Activated B cell treated with CpG ODN at 0.5 μM for 24 hours (primary cell): ENCODE results near the gene ILF2. TPM values are rescaled to one million over a fixed set of nuclear protein-coding genes. Genes with fewer than 3 reads are reported as not detected.

Experiments used
- ATAC-seq: fragments of 200-7000 bp; cut with Tn5 transposase; one replicate; pipeline ENCODE4 v1.10.0; 2021; ENCODE audit warnings: low read depth, mild to moderate bottlenecking, moderate library complexity
- CTCF ChIA-PET: fragments of 350-600 bp; sonication (Branson Sonifier 250); formaldehyde crosslinking; loops from one replicate; lab custom pipeline; 2021; ENCODE audit warnings: antibody characterized with exemption; lab: Charles Lee
- POLR2A ChIA-PET: fragments of 350-600 bp; sonication (Branson Sonifier 250); formaldehyde crosslinking; loops from one replicate; lab custom pipeline; 2021; ENCODE audit warnings: antibody characterized with exemption; lab: Charles Lee
- DNase-seq: peaks from one replicate; pipeline ENCODE4 v3.0.0; 2022
- H3K27ac Mint-ChIP-seq: one replicate; pipeline ENCODE4 v1.8.0; 2020; ENCODE audit warnings: mixed read lengths
- H3K27me3 Mint-ChIP-seq: one replicate; pipeline ENCODE4 v1.8.0; 2021; ENCODE audit warnings: mixed read lengths
- H3K36me3 Mint-ChIP-seq: one replicate; pipeline ENCODE4 v1.8.0; 2021; ENCODE audit warnings: low read depth, mixed read lengths
- H3K4me1 Mint-ChIP-seq: one replicate; pipeline ENCODE4 v1.8.0; 2021; ENCODE audit warnings: mixed read lengths
- H3K4me3 Mint-ChIP-seq: one replicate; pipeline ENCODE4 v1.8.0; 2020; ENCODE audit warnings: mild to moderate bottlenecking, mixed read lengths
- H3K9me3 Mint-ChIP-seq: one replicate; pipeline ENCODE4 v1.8.0; 2020; ENCODE audit warnings: mixed read lengths
- CTCF ChIP-seq: fragments of 200-600 bp; IDR thresholded peaks from one replicate; pipeline ENCODE4 v1.8.0; 2022; ENCODE audit warnings: antibody characterized with exemption, mild to moderate bottlenecking
- intact Hi-C: fragments of 100-400 bp; cut with micrococcal nuclease; formaldehyde crosslinking; loops from one replicate; pipeline ENCODE4 v1.15.1; 2024
- total RNA-seq: library from RNA; stranded (reverse); gene quantifications from 2 replicates; pipeline ENCODE4 v1.2.3, GENCODE V29; 2022

ILF2 gene
- total RNA-seq, 1 donor from 2014 or later: 182 TPM

GRCh38 chr1:153649863-153650235, 20.9 kb downstream of the ILF2 start:
- Mint-ChIP-seq H3K36me3 (peaks cover 28% of the 10 kb centered on the region), H3K27ac (peak overlapping the region; percentile 16), H3K4me1 (peaks cover 6% of the 10 kb centered on the region), H3K4me3 (no peak overlapping the region), H3K9me3 (no peaks in the 10 kb centered on the region), H3K27me3 (no peaks in the 10 kb centered on the region)
- CTCF ChIA-PET: interaction anchor here (0.9 kb wide), 1 partner anchor 139 kb away, joined by 3 read pairs; no protein-coding TSS in a partner anchor
- no peak for TF ChIP-seq CTCF
- ATAC-seq (no peak), DNase-seq (no peak)
- intact Hi-C loops: no loop called here
- POLR2A ChIA-PET: interaction anchor here (0.6 kb wide), 1 partner anchor 55 kb away, joined by 5 read pairs; no protein-coding TSS in a partner anchor

DNA sequence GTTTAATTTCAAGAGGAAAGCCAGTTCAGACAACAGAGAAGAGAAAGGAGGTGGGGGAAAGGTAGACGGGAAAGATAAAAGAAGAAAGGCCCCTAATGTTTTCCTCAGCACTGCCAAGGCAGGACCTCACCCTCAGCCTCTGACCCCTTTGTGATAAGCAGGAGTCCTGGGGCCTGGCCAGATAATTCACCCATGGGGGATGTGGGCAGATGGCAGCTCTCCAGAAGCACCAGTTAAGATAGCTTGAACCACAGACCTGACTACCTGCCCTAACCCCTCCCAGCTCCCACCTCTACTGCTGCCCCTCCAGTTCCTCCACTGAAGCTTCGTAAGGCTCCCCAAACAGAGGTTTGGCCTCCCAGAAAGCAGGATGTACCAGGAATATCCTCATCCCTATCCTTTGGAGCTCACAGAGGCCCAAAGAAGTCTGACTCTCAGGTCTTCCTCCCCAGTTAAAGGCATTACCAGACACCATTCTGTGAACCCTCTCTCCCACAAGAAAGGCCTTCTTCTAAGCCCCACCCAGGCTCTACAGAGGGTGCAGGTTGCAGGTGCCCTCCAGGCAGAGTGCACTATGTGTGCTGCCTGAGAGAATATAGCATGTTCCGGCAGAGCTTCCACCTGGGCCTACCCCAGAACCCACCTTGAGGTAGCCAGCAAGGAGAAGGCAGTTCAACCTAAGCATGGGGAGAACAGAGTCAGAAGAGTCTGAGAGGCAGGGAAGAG, 21.5 kb downstream of the ILF2 start:
- Mint-ChIP-seq H3K9me3 (no peaks in the 10 kb centered on the region), H3K4me1 (peaks cover 8% of the 10 kb centered on the region), H3K36me3 (peaks cover 34% of the 10 kb centered on the region), H3K27ac (no peak overlapping the region), H3K4me3 (no peak overlapping the region), H3K27me3 (no peaks in the 10 kb centered on the region)
- ATAC-seq: no peak
- TF ChIP-seq CTCF: no peak
- ChIA-PET CTCF (interaction anchor here (0.6 to 1.3 kb wide), 3 partner anchors 81 to 1701 kb away, joined by 3 read pairs; no protein-coding TSS in a partner anchor), POLR2A (interaction anchor here (0.6 kb wide), 1 partner anchor 54 kb away, joined by 5 read pairs; no protein-coding TSS in a partner anchor)
- DNase-seq: no peak
- intact Hi-C loops: no loop called here

- peaks cover 45% of the 10 kb centered on the region for H3K36me3 Mint-ChIP-seq
Measured at GRCh38 chr1:153648000-153648643, 22.7 kb downstream of the ILF2 start.

GRCh38 chr1:153647346-153647714, 23.5 kb downstream of the ILF2 start:
- Mint-ChIP-seq H3K9me3 (no peaks in the 10 kb centered on the region), H3K4me1 (peaks cover 12% of the 10 kb centered on the region), H3K27ac (peak overlapping the region; percentile 71), H3K4me3 (no peak overlapping the region), H3K27me3 (no peaks in the 10 kb centered on the region), H3K36me3 (peaks cover 52% of the 10 kb centered on the region)
- POLR2A ChIA-PET: interaction anchor here (0.6 to 2.1 kb wide), 4 partner anchors 12 to 75 kb away, joined by 3 to 14 read pairs (median 4); partner anchors contain the start of genes CHTOP and SNAPIN
- no peak for DNase-seq
- ATAC-seq: no peak
- intact Hi-C loops: no loop called here
- no peak for TF ChIP-seq CTCF
- CTCF ChIA-PET: no interaction called here

More at GRCh38 chr1:153648000-153648643, 22.7 kb downstream of the ILF2 start:
- H3K4me3 Mint-ChIP-seq: no peak overlapping the region
- no peak for TF ChIP-seq CTCF
- peaks cover 12% of the 10 kb centered on the region for H3K4me1 Mint-ChIP-seq
- ChIA-PET POLR2A (interaction anchor here (0.6 to 2.1 kb wide), 5 partner anchors 11 to 94 kb away, joined by 3 to 14 read pairs (median 5); partner anchors contain the start of genes CHTOP and SNAPIN), CTCF (interaction anchor here (0.6 to 1.3 kb wide), 2 partner anchors 80 to 1700 kb away, joined by 3 read pairs; no protein-coding TSS in a partner anchor)
- no peak for ATAC-seq
- H3K27ac Mint-ChIP-seq: peak overlapping the region; percentile 30
- no peaks in the 10 kb centered on the region for H3K27me3 Mint-ChIP-seq
- no peak for DNase-seq
- no peaks in the 10 kb centered on the region for H3K9me3 Mint-ChIP-seq
- intact Hi-C loops: no loop called here
